Fibroblast of skin of right biceps (primary cell): ENCODE data around the gene LCN6.

Experiments used
- DNase-seq: peaks from one replicate; pipeline ENCODE4 v3.0.0-alpha.2; 2013

Gene LCN6

DNA sequence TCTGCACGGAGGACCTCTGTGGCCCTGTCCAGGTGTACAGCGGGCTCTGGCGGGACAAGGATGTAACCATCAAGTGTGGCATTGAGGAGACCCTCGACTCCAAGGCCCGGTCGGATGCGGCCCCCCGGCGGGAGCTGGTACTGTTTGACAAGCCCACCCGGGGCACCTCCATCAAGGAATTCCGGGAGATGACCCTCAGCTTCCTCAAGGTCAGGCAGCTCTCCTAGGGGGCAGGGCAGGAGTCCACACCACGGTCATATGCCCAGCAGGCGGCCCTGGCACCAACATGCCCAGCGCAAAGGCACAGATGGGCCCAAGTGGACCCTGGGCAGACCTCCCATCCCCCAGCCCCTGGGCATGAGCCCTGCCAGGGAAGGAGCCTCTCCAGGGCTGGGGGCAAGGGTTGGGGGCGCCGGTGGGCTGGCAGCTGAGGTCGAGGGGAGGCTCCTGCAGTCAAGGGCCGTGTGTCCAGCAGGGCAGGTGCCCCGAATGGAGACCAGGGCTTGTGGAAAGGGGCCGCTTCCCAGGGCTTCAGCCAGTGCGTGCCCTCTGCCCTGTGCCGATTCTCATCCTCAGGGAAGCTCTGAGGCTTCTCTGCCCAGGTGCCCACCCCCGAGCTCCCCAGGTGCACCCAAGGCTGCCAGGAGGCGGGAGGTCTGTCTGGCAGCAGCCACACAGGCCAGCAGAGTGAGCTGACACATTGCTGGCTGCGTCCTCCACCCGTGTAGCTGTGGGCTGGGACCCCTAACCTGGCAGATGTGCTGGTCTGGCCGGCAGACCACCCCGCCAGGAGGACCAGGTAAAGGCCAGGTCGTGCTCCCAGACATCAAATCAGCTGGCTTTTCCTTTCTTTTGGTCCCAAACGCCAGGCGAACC is 26.0 kb downstream of the LCN6 start:
- no peak for DNase-seq

DNA sequence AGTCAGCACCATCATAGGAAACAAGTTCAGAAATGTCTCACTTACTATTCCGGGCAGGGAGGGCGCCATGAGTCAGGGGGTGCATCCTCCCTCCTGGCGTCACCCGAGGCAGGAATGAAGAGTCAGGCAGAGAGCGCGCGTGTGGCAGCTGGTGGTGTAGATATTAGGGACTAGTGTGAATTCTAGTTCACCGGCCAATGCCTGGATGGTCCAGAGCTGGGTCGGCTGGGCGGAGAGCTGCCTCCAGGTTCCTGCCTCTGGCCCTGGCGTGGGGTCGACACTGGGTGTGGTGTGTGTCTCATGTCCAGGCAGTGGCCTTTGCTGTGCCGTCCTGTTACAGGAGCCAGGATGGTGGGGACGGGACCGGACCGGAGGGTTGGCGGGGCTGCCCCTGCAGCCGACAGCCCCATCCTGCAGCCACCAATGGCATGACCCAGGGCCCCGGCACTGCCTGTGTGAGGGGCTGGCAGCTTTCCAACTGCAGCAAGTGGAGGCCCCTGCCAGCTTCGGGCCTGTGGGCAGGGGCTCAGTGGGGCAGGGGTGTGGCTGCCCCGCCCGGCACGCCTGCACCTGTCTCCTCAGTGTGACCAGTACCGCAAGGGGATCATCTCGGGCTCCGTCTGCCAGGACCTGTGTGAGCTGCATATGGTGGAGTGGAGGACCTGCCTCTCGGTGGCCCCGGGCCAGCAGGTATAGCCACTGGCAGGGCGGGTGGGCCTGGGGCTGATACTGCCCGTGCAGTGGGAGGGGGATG is 26.8 kb downstream of the LCN6 start:
- DNase-seq, result peak; percentile 62

DNA sequence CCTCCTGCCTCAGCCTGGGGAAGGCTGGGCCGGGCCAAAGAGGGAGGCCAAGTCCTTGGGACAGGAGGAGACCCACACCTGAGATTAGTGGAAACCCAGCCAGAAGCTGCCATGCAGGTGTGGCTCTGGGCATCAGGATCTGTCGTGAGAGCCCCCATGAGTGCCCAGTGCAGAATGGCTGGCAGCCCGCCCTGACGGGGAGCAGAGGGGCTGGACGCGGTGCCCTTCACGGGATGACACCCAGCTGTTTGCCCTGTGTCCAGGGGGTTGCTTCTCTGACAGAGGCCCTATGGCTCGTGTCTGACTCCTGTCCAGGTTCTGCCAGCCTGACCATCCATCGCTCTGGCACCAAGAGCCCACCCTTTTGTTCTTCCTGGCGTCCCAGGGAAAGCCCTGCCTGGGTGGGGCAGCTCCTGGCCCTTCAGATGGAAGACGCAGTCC is 27.4 kb downstream of the LCN6 start:
- DNase-seq, result no peak

DNA sequence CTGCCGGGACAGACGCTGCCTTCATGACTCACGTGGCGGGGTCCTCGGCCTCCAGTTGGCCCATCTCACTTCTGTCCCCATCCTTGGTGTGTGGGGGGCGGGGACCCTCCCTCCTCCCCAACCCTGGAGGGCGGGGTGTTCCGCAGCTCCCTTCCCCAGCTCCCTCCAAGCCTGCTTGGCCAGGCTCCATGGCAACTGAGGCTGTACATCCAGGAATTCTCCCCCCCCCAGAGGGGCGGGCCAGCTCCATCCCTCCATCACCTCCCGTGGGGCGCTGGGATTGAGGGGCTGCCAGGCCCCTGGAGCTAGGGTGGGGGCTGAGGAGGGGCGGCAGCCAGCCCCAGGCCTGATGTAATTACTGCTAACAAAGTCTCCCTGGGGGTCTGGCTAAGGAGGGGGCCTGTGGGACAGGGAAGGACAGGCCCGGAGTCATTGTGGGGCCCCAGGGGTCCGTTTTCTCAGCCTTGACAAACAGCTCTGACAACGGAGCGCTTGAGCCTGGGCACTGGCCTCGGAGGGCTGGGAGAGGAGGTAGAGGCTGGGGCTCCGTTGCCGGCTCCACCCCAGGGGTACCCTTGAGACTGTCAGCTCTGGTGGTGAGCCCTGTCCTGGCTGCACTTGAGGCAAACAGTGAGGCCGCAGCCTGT is 28.0 kb downstream of the LCN6 start:
- peak; percentile 55 for DNase-seq

DNA sequence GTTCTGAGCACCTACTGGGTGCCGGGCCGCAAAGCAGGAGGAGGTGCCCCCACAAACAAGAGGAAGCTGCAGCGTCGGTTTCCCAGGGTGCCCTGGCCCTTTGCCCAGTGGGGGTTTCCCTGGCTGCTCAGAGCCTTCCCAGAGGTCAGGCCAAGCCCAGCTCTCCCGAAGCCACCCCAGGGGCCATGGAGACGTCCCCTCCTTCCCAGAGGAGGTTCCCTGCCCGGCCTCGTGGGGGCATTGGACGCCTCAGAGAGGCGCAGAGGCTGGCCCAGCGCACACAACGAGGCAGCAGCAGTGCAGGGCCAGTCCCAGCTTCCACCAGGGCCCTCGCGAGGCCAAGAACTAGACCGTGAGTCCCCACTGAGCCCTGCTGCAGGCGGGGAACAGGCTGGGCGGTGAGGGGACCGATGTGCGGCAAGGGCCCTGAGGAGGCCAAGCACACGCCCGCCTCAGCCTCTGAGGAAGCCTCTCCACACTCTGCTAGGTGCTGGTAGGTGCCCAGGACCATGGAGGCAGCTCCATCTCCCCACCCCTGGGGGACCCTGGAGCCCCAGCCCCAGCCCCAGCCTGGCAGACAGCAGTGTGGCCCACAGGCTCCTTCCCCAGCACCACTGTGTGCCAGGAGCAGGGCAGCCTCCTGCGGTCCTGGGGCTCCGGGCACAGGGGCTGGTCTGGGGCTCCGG is 29.0 kb downstream of the LCN6 start:
- no peak for DNase-seq

DNA sequence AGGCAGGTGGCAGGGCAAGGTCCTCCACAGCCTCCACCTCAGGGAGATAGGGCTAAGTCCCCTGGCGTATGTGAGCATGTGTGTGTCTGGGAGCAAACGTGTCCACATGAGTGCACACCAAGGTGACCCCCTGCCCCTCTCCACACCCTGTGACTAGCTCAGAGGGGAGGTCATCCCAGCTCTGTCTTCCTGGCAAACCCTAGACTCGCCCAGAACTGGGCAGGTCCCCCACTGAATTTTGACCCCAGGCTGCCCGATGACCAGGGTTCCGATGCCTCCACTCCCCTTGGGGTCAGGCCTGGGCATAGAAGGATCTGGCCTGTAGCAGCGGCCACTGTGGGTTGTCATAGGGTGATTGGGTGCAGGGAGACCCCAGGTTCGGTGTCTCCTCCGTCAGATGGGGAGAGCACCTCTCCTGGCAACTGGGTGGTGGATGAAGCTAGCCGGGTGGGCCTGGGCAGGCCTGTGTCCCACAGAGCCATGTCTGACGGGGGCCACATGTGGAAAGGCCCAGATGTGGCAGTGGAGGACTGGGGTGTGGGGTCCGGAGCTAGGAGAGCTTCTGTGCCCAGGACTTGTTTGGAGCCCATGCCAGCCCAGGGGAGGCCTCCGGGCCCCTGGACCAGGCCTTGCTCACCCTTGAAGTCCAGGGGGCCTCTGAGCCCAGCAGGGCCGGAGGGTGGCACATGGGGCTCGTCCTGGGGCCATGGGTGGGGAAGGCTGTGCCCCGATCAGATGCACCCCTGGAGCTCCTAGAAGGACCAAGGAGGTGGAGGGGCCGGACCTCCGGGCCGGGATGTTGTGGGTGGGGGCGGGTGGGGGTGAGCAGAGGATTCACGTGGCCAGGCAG is 29.8 kb downstream of the LCN6 start:
- no peak for DNase-seq

DNA sequence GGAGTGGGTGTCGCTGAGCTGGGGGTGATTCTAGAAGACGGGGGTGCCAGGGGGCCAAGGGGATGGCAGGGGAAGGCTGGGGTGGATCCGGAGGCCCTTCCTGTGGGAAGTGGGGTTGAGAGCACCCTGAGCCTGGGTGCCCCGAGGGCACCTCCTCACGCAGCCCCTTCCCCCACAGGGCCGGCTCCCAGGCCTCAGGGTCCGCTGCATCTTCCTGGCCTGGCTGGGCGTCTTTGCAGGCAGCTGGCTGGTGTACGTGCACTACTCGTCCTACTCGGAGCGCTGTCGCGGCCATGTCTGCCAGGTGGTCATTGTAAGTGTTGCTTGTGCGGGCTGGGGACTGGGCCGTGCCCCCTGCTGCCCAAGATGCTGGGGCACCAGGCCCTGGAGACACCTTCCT is 30.9 kb downstream of the LCN6 start:
- no peak for DNase-seq

DNA sequence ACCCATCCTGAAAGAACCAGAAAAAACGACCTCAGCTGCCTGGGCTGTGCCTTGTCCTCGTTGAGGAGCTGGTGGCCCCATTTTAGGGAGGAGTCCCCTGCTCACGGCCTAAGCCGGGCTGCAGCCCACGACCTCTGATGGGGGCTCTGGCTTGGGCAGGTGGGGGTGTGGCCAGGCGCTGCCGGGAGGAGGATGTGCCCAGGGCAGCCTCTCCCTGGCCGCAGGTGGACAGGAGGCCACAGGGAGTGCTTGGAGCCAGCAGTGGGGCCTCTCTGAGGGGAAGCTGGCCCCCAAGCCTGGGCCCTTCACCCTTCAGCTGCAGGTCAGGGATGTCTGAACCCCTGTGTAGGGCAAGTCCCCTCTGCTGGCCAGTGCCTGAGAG is 33.4 kb downstream of the LCN6 start:
- DNase-seq, result no peak

DNA sequence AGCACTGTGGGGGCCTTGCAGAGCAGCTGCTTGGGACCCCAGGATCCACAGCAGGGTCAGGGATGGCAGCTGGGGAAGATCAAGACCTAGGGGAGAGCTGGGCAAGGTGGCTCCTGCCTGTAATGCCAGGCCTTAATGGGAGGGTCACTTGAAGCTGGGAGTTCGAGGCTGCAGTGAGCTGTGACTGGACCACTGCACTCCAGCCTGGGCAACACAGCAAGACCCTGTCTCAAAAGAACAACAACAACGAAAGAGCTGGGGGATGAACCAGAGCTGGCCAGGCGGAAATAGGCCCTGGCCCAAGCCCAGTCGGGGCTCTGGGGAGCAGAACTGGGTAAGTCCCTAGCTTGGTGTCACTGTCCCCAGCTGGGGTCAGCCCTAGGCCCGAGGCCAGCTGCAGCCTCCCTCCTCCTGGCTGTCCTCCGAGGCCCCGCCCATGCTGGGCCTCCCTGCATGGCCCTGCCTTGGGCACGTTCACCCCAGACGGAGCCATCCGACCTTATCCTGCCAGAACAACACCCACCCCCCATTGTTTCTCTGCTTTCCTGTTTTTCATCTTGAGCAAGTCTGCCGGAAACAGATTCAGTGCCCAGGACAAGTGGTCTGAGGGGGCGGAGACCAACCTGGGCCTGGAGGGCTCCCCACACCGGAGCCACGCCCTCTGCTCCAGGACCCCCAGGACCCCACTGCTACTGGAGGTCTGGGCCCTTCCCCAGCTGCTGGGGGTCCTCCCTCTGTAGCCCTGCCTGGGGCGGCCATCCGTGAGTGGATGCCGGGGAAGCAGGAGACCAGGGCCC is 34.0 kb downstream of the LCN6 start:
- DNase-seq, result no peak

DNA sequence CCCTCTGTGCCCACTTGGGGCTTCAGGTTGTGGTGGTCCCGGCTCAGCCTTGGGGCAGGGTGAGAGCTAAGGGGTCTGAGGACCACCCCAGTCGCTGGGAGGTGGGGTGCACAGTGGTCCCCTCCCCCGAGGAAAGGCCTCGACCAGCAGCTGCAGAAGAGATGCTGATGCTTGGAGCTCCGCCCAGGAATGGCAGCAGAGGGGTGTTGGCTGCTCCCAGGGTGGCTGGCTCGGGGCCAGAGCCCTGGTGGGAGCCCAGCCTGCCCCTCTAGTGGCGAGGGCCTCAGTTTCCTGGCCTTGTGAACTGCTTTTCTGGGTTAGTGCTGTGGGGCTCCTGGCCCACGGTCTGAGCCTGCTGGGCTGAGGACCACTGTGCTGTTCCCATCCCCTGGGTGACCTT is 34.8 kb downstream of the LCN6 start:
- no peak for DNase-seq

DNA sequence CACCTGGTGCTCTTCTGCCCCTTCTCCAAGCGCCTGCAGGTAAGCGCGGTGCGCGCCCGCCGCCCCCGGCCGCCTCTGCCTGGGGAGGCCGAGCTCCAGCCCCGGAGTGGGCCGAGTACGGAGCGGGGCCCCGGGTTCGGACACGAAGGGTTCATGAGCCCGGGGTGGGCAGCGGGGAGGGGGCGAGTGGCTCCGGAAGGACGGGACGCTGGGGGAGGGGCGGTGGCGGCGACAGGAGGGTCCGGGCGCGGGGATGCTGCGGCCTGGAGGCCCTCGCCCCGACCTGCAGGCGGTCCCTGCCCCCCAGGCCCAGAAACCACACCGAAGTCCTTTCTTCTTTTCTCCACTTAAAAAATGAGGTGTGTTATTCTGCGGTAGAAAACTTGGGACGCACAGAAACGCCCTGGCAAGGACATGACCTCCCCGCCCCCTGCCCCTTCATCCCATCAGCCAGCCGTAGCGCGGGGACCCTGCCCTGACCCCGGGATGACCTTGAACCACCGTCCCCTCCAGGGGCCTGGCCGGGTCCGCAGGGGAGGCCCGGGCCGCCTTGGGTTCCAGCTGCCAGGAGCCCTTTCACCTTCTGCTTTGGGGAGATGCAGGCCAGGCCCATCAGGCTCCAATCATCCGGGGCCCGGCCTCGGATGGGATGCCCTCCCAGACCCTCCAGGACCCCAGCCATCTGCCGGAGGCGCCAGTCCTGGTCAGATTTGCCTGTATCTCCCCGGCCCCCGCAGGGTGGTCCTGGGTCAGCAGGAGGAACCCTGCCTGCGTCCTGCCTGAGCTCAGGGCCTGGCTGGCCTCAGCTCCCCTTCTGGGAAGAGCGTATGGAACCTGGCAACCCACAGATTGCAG is 35.4 kb downstream of the LCN6 start:
- DNase-seq, result no peak

DNA sequence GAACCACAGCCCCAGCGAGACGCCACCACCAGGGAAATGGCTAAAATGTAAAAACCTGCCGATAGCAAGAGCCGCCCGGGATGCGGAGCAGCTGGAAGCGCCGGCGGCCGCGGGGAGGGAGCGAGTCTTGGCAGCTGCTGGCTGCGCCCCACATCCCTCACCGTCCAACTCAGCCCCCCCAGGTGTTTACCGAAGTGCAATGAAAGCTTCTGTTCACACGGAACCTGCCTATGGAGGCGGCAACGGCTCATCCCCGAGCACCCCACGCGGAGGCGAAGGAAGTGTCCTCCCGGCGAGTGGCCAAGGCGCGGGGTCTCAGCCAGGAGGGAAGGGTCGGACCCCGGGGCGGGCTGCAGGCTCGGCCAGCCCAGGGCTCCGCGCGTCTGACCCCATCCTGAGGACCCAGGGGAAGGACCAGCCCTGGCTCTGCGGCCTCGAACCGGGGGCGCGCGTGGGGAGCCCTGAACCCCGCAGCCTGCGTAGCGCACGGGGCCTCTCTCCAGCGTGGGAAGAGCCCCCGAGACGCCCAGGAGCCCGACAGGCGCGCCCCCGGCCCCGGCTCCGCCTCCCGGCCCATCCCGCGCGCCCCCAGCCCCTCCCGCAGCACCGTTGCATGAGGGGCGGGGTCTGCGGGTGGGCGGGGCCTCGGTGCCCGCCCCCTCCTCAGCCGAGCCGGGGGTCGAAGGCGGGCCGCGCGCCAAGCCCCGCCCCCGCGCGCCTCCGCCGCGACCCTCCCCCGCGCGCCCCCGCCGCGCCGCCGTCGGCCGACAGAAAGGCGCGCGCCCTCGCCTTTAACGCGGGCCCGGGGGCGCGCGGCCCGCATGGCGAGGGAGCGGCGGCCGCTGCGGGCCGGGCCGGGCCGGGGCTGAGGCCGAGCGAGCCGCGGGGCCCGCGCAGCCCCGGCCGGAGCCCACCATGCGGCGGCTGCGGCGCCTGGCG is 36.3 kb downstream of the LCN6 start, which contains the start of gene DIPK1B:
TSS of gene DIPK1B (plus strand) at position 822 of the 939 bp plus-strand sequence. CDS start at position 916, 94 bp downstream.
- DNase-seq, result no peak

DNA sequence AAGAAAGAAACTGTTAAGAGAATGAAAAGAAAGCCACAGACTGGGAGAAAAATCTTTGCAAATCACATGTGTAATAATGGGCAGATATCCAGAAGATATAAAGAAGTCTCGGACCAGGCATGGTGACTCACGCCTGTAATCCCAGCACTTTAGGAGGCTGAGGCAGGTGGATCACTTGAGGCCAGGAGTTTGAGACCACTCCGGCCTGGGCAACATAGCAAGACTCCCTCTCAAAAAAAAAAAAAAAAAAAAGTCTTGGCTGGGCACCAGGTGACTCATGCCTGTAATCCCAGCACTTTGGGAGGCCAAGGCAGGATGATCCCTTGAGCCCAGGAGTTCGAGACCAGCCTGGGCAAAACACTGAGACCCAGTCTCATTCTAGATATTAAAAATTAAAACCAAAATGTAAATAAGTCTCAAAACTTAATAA is 37.1 kb downstream of the LCN6 start:
- DNase-seq, result peak; percentile 46

DNA sequence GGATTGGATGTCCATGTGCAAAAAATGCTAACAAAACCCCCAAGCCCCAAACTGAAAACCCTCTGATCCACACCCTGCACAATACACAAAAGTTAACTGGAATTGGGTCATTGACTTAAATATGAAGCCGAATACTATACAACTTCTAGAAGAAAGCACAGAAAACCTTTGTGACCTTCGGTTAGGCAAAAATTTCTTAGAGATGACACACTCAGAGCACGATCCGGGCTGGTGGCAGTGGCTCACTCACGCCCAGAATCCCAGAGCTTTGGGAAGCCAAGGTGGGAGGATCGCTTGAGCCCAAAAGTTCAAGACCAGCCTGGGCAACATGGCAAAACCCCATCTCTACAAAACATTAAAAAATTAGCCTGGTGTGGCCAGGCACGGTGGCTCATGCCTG is 37.8 kb downstream of the LCN6 start:
- DNase-seq, result no peak

DNA sequence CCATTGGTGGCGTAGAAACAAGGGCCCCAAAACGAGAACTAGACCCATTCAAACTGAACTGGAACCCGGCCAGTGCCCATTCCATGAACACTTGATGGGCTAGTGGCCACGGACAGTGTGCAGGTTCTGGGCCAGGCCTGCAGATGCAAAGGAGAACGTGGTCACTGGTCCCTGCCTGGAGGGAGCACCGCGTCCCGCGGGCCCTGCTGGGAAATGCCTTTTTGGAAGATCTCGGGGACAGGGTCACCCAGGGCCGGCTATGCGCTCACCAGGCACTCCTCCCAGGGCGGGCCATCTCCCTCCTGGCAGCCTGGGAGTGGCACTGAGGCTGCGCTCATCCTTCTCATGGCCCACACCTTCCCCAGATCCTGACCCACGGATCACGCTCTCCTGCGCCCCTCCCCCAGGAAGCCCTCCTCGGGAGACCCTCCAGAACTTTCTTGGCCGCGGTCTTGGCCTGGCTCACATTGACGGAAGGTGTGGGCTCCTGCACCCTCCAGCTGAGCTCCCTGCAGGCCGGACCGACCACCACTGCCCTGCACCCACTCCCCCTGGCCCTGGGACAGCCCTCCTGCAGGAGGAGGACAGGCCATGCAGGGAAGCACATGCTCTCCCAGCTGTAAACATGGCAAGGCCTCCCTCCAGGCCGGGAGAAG is 38.7 kb downstream of the LCN6 start:
- DNase-seq, result no peak

DNA sequence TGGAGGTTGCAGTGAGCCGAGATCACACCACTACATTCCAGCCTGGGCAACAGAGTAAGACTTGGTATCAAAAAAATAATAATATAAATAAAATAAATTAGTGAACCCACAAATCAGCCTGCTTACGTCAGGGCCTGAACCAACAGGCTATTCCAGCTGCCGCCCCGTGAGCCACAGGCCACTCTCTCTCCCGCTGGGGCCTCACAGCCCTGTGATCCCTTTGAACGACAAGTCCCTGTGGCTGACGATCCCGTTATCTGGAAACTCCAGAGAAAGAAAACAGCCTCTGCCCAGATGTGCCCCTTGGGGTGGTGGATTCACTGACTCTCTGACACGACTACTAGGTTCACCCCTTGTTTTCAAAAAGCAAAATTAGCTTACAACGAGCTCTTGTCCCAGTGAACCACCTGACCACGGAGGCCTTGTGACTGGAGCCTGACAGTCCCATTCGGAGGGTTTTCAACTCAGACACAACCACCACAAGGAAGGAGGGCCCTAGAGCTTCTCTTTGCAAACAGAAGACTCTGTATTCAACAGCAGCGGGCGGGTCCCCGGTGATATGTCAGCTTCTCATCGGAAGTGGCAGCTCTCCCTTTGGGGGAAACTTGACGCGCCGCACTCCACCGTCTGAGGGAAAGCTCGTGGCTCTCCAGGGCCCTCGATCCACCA is 40.3 kb downstream of the LCN6 start:
- no peak for DNase-seq

DNA sequence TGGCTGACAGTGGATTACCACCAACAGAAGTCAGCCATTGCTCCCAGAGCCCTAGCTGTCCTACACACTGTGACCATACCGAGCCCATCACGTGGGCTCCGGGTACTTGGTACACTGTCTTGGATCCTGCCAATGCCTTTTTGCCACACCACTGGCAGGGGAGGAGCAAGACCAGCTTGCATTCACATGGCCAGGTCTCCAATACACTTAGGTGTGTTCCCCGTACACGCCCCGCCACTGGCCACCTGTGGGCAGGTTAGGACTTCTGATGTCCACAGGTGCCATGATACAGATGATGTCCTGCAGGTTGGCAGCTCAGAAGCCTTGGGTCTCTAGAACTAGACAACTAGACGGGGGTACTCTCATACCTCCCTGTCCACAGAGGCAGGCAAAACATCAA is 41.3 kb downstream of the LCN6 start:
- no peak for DNase-seq

DNA sequence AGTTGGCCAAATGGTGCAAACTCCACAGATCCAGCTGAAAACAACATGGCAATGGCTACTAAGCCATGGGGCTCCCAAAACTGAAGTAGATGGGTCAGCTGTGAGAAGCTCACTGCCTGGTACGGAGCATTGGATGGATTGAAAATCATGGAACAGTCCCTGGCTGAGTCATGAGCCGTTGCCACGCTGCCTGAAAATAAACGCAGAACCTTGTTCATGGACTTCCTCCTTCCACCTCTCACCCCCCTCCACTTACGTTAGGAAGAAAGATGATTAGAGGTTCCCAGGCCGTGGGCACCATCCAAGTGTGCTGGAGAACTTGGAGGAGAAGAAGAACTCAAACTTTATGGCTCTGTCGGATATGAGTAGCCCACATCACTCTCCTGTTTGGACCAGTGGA is 42.8 kb downstream of the LCN6 start:
- DNase-seq, result no peak
